PC-9 (cell line): ENCODE measurements around the gene BTBD3.

Source experiments
- CTCF ChIP-seq: fragments of 200-600 bp; sonication (generic); conservative IDR thresholded peaks from 2 replicates; pipeline ENCODE4 v1.6.1; 2017; ENCODE audit warnings: mixed run types, antibody characterized with exemption, mild to moderate bottlenecking, moderate library complexity
- EZH2 ChIP-seq: fragments of 200-600 bp; sonication (generic); IDR thresholded peaks from 2 replicates; pipeline ENCODE4 v1.8.0; 2017; ENCODE audit warnings: antibody characterized with exemption, low read depth

- TF ChIP-seq CTCF = no peak
- no peak for TF ChIP-seq EZH2
Measured at GRCh38 chr20:11918391-11918845, 725 bp downstream of the BTBD3 start.
